Measurements from ENCODE around the gene LRIG1. TPM values are rescaled to one million over a fixed set of nuclear protein-coding genes. Genes with fewer than 3 reads are reported as not detected.

Gene LRIG1
- total and polyA plus RNA-seq, 2 experiments from 2014 or later, result 8.2 to 13.3 TPM

DNA sequence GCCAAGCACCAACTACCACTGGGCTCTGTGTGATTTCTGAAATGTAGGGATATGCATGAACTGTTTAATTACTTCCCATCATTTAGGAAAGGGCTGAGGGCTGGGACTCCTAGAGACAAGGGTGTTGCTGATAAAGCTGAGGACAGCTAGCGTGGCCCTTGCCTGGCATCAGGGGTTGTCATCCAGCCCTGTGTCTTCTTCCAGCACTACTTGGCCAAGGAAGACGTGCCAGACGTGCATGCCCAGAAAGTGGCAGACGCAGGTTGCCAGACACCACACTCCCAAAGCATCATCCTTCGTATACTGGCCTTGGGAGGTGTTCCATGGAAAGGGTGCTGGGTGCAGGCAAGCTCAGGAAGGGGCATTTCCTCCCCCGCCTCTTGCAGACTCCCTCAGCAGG, 64.8 kb downstream of the LRIG1 start:
- Histone ChIP-seq H3K4me3 (no peak overlapping the region), H3K79me2 (no peaks in the 10 kb centered on the region), H2AFZ (no peak overlapping the region), H3K27ac (no peak overlapping the region), H3K27me3 (no peaks in the 10 kb centered on the region), H4K20me1 (ENCODE audit: insufficient read depth, poor library complexity, severe bottlenecking) (no peaks in the 10 kb centered on the region), H3K4me1 (ENCODE audit: insufficient read depth) (no peaks in the 10 kb centered on the region), H3K4me2 (no peak overlapping the region), H3K9me3 (ENCODE audit: low read depth) (no peaks in the 10 kb centered on the region), H3K9me2 (replicated peaks; ENCODE audit: insufficient read depth) (no peaks in the 10 kb centered on the region), H3K36me3 (replicated peaks; ENCODE audit: insufficient read depth, low read depth) (no peaks in the 10 kb centered on the region)
- TF ChIP-seq, protein P1, sequence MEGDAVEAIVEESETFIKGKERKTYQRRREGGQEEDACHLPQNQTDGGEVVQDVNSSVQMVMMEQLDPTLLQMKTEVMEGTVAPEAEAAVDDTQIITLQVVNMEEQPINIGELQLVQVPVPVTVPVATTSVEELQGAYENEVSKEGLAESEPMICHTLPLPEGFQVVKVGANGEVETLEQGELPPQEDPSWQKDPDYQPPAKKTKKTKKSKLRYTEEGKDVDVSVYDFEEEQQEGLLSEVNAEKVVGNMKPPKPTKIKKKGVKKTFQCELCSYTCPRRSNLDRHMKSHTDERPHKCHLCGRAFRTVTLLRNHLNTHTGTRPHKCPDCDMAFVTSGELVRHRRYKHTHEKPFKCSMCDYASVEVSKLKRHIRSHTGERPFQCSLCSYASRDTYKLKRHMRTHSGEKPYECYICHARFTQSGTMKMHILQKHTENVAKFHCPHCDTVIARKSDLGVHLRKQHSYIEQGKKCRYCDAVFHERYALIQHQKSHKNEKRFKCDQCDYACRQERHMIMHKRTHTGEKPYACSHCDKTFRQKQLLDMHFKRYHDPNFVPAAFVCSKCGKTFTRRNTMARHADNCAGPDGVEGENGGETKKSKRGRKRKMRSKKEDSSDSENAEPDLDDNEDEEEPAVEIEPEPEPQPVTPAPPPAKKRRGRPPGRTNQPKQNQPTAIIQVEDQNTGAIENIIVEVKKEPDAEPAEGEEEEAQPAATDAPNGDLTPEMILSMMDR (IDR thresholded peaks at IDR 0.05; ENCODE audit: poor library complexity), result no peak
- no peak for TF ChIP-seq EZH2phosphoT487 (IDR thresholded peaks at IDR 0.05; ENCODE audit: low read depth, severe bottlenecking, unreplicated experiment)
- no peak for TF ChIP-seq EZH2 (IDR thresholded peaks at IDR 0.05; ENCODE audit: borderline replicate concordance)
- DNase-seq (ENCODE audit: low spot score), result no peak
- WGBS (ENCODE audit: low lambda C conversion rate, missing lambda C conversion rate), result 97% methylated on average over 6 of the region's 6 CpGs

DNA sequence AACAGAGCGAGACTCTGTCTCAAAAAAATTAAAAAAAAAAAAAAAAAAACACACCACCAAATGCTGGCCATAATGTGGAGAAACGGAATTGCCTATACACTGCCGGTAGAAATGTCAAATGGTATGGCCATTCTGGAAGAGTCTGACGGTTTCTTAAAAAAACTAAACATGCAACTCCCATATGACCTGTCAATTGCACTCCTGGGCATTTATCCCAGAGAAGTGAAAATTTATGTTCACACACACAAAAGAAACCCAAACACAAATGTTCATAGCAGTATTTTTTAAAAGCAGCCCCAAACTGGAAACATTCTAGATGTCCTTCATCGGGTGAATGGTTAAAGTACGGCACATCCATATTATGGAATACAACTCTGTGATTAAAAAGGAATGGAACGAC, 66.1 kb downstream of the LRIG1 start:
- Histone ChIP-seq H2AFZ (no peak overlapping the region), H3K9me2 (replicated peaks; ENCODE audit: insufficient read depth) (no peaks in the 10 kb centered on the region), H4K20me1 (ENCODE audit: insufficient read depth, poor library complexity, severe bottlenecking) (no peaks in the 10 kb centered on the region), H3K4me1 (ENCODE audit: insufficient read depth) (no peaks in the 10 kb centered on the region), H3K27me3 (no peaks in the 10 kb centered on the region), H3K4me3 (no peak overlapping the region), H3K79me2 (no peaks in the 10 kb centered on the region), H3K36me3 (replicated peaks; ENCODE audit: insufficient read depth, low read depth) (no peaks in the 10 kb centered on the region), H3K27ac (no peak overlapping the region), H3K4me2 (no peak overlapping the region), H3K9me3 (ENCODE audit: low read depth) (no peaks in the 10 kb centered on the region)
- no peak for DNase-seq (ENCODE audit: low spot score)
- 84% methylated on average over 7 of the region's 7 CpGs for WGBS (ENCODE audit: low lambda C conversion rate, missing lambda C conversion rate)
- TF ChIP-seq EZH2 (IDR thresholded peaks at IDR 0.05; ENCODE audit: borderline replicate concordance) (no peak), EZH2phosphoT487 (IDR thresholded peaks at IDR 0.05; ENCODE audit: low read depth, severe bottlenecking, unreplicated experiment) (no peak)
- TF ChIP-seq, protein P1 (IDR thresholded peaks at IDR 0.05; ENCODE audit: poor library complexity), result no peak

DNA sequence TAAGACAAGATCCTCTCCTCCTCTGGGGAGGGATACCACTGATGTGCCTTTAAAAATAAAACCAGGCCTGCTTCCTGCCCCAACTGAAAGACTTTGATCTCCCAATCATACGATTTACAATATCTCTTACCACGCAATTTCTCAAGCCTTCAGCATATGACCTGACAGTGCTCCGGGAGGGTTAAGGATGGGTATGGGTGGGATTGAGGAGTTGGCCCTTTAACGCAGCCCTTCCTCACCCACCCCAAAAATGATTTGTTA, 67.4 kb downstream of the LRIG1 start:
- Histone ChIP-seq H4K20me1 (ENCODE audit: insufficient read depth, poor library complexity, severe bottlenecking) (no peaks in the 10 kb centered on the region), H3K4me1 (ENCODE audit: insufficient read depth) (no peaks in the 10 kb centered on the region), H3K9me2 (replicated peaks; ENCODE audit: insufficient read depth) (no peaks in the 10 kb centered on the region), H3K9me3 (ENCODE audit: low read depth) (no peaks in the 10 kb centered on the region), H2AFZ (no peak overlapping the region), H3K27me3 (no peaks in the 10 kb centered on the region), H3K36me3 (replicated peaks; ENCODE audit: insufficient read depth, low read depth) (no peaks in the 10 kb centered on the region), H3K4me3 (no peak overlapping the region), H3K79me2 (no peaks in the 10 kb centered on the region), H3K27ac (no peak overlapping the region), H3K4me2 (no peak overlapping the region)
- 89% methylated on average over 4 of the region's 4 CpGs for WGBS (ENCODE audit: low lambda C conversion rate, missing lambda C conversion rate)
- TF ChIP-seq, protein P1 (IDR thresholded peaks at IDR 0.05; ENCODE audit: poor library complexity), result no peak
- no peak for DNase-seq (ENCODE audit: low spot score)

DNA sequence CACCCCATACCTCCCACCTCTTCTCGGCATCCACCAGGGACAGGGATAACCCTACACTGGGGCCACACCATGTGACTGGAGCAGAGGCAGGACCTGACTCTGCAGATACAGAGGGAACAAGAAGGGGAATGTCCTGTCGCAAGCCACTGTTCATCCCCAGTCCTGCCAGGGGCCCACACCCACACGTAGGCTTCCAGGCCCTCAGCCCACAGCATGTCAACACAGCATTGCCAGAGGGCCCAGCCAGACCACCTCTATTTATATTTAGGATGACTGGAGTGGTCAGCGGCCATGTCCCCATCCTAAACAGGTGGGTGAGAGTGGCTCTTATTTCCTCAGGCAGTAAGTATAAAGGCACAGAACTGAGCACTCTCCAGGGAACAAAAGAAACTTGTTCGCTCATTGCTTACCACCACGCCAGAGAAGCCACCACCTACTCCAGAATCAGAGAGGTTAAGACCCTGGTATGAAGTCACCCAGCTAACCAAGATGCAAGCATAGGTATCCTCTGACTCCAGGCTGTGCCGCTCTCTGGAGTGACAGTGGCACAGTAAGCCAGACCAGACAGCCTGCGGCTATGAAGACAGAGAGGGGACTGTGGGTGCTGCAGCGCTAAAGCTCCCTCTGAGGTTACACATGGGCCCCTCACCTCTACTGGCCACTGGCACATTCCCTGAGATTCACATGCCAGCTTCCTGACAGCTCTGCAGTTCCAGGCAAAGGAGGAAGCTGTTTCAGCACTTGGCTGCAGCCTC, 67.9 kb downstream of the LRIG1 start:
- Histone ChIP-seq H3K4me2 (no peak overlapping the region), H4K20me1 (ENCODE audit: insufficient read depth, poor library complexity, severe bottlenecking) (no peaks in the 10 kb centered on the region), H3K9me3 (ENCODE audit: low read depth) (no peaks in the 10 kb centered on the region), H3K4me1 (ENCODE audit: insufficient read depth) (no peaks in the 10 kb centered on the region), H2AFZ (no peak overlapping the region), H3K79me2 (no peaks in the 10 kb centered on the region), H3K27ac (no peak overlapping the region), H3K4me3 (no peak overlapping the region), H3K9me2 (replicated peaks; ENCODE audit: insufficient read depth) (no peaks in the 10 kb centered on the region), H3K36me3 (replicated peaks; ENCODE audit: insufficient read depth, low read depth) (no peaks in the 10 kb centered on the region), H3K27me3 (no peaks in the 10 kb centered on the region)
- TF ChIP-seq, protein P1 (IDR thresholded peaks at IDR 0.05; ENCODE audit: poor library complexity), result no peak
- no peak for TF ChIP-seq EZH2phosphoT487 (IDR thresholded peaks at IDR 0.05; ENCODE audit: low read depth, severe bottlenecking, unreplicated experiment)
- no peak for TF ChIP-seq EZH2 (IDR thresholded peaks at IDR 0.05; ENCODE audit: borderline replicate concordance)
- 96% methylated on average over 9 of the region's 9 CpGs for WGBS (ENCODE audit: low lambda C conversion rate, missing lambda C conversion rate)
- no peak for DNase-seq (ENCODE audit: low spot score)
